T-helper 22 cell (primary cell): ENCODE measurements around the gene CCL15.
"Not testable (repeated sequence)": the region's sequence is repeated elsewhere in the genome, so short reads cannot be mapped to it uniquely, and the experiment has no call there.

ENCODE experiments used
- DNase-seq: peaks from one replicate; pipeline ENCODE4 v3.0.0-alpha.2; 2020; ENCODE audit warnings: low read depth

CCL15 gene, protein sequence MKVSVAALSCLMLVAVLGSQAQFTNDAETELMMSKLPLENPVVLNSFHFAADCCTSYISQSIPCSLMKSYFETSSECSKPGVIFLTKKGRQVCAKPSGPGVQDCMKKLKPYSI

DNA sequence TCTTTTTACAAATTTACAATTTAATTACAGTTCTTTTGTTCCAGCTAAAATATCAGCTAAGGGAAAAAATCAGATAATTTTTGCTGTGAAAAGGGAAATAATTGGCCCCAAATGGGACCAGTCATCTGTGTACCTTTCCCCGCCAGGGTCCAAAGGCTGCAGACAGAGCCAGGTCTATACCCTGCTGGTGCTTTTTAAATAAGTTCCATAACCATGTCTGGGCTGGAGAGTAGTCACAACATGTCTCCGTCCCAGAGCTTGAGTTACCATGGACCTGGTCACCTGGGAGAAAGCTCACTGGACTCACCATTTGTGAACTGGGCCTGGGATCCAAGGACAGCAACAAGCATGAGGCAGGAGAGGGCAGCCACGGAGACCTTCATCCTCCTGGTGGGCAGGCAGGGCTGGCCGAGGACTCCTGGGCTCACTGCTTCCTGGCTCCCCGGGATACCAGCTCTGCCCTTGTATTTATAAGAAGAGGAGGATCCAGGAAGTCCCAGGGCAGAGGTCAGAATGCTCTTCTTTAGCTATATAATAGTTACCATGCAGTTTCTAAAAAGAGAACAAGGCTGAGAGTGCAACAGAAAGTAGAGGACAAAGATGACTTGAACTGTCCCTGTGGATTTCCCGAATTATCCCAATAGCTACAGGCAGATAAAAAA lies at the start of gene CCL15:
TSS of gene CCL15 (minus strand) at position 444 of the 662 bp plus-strand sequence. CDS start at position 383, 61 bp downstream.
- DNase-seq = no peak

DNA sequence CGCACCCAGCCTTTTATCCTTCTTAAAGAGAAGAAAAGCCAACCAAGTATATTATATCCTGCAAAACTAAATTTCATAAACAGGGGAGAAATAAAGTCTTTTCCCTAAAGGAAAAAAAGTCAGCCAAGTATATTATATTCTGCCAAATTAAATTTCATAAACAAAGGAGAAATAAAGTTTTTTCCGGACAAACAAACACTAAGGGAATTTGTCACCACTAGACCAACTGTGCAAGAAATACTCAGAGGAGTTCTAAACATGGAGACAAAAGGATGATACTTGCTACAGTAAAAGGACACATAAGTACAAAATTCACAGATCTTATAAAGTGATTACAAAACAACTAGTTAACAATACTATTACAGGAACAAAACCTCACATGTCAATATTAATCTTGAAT lies 48.3 kb upstream of the CCL15 start:
- DNase-seq = no peak

DNA sequence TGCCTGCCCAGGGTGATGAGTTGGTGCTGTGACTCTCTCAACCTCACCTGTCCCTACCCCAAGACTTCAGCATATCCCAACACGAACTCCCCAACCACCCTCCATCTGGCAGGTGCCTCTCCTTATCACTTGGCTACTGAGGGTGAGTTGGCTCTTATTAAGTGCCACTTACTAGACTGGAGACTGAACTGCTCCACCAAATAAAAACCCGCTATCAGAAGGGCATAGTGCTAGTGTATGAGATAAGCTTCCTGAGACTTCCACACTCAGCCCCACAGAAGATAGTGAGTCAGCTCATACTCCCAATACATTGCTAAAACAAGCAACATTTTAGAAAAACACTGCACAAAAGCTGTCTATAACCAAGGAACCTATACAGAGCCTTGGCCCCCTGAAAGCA lies 46.7 kb upstream of the CCL15 start:
- no peak for DNase-seq

DNA sequence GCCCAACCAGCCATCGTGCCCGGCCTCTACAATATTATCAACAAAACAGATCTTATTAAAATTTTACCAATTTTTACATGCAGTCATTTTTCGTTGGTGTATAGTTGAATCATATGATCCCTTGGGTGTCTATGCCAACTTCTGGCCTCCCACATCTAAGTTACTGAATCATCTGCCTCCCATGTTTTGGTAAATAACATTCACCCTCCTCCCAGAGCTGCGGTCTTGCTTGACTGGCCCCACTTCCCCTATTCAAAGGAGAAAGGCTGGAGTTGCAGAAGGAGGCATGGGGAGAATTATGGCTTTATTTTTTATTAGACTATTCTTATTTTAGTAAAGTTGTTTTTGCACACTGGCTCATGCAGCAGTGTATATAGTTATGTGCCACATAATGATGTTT lies 34.9 kb upstream of the CCL15 start:
- no peak for DNase-seq

DNA sequence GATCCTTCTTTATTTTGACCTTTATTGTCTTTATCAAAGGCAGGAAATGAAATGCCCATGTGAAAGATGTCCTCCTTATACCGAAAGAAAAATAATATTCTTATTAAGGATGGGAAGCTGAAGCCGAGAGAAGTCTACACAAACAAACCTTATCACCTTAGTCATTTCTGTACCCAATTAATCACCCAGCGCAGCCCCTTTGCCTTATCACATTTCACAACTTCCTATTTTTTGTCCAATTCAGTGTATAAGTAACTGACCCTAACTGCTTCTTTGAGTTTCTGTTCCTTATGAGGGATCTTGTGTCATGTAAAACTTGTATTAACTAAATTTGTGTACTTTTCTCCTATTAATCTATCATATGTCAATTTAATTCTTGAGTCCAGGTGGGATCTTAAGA lies 32.8 kb upstream of the CCL15 start:
- DNase-seq = no peak

DNA sequence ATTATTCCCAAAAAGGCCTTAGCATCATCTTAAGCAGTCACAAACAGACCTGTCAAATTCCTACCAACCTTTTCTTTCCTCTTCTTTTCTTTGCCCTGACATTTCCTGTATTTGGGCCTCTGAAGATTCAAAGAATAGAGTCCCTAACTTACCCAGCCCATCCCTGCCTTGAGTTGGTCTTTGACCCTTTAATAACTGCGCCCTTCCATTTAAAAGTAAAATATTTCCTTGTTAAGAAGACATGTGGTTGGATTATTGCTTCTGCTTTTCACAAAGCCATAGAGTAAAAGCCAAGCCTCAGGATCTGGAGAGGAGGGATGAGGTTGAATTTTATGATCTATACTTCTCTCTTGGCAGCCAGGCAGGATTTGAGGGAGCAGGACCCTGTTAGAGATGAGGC lies 29.6 kb upstream of the CCL15 start:
- DNase-seq = no peak

DNA sequence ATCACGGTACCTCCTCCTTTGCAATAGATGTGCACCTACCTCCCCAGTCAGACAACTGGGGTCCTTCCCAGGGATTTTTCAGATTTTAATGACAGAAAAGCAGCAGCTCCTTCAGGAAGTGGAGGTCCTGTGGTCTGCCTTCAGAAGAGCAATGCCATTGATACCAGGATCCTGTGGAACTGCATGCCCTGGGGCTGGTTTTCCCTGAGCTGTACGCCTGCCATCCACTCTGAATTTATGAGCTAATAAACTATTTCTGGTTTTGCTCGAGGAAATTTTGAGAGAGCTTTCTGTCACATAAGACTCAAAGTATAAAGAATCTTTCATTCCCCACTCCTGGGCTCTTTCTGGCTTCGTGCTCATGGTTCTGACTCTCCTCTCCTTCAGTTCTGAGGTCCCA lies 26.4 kb upstream of the CCL15 start:
- DNase-seq = no peak

DNA sequence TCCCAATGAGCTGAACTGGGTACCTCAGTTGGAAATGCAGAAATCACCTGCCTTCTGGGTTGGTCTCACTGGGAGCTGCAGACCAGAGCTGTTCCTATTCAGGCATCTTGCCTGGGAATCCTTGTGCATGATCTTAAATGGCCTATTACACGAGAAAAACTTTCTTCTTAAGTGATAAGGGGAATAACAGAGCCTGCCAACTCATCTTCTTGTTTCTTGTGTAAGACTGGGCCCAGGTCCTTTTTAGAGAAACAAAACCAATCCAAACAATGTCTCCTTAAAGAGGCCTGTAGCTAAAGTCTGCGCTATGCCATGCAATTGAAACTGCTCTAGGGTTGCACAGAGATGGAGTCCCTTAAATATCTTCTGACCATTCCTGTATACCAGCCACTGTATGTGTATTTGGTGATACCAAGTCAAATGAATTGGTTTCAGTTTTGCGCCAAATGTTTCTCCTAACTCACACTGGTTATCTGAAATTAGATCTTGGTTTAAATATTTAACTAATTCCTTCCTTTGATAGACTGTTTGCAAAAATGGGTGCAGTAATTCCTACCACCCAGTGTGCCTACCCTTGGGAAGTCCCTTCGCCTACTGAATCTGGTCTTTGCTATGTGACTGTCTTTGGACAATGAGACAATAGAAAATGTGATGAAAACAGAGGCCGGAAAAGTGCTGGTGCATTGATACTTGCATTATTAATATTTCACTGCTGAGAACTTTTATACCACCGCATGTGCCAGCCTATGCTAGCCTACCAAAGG lies 22.9 kb upstream of the CCL15 start:
- no peak for DNase-seq

DNA sequence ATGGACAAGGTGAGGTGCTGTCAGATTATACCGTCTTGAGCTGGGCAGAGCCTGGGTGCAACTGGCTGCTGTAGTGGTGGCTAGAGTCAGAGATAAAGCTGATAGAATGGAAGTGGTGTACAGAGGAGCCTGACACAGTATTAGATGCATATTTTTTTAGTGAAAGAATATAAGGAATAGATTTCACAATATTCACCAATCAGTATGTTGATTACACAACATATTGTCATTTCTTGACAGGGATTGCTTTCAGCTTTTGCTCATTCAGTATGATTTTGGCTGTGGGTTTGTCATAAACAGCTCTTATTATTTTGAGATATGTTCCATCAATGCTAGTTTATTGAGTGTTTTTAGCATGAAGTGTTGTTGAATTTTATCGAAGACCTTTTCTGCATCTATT lies 18.1 kb upstream of the CCL15 start:
- no peak for DNase-seq

DNA sequence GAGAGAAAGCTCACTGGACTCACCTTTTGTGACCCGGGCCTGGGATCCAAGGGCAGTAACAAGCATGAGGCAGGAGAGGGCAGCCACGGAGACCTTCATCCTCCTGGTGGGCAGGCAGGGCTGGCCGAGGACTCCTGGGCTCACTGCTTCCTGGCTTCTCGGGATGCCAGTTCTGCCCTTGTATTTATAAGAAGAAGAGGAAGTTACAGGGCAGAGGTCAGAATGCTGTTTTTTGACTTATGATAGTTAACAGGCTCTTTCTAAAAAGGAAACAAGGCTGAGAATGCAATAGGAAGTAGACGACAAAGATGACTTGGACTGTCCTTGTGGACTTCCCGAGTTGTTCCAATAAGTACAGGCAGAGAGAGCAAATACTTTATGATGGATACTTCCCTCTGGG lies 16.4 kb upstream of the CCL15 start, which contains the start of gene CCL23:
TSS of gene CCL23 (minus strand) at position 174 of the 400 bp plus-strand sequence. CDS start at position 99, 75 bp downstream.
- no peak for DNase-seq

DNA sequence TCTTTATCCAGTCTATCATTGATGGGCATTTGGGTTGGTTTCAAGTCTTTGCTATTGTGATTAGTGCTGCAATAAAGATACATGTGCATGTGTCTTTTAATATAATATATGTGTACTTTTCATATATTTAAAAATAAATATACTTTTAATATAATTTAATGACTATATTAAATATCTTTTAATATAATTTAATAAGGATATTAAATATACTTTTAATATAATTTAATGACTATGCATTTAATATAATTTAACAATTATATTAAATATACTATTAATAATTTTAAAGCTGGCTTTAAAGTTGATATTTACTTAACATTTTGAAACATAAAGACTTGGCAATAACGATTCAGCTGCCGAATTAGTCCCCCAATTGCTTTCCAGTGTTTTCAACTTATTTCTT lies 15.2 kb upstream of the CCL15 start:
- no peak for DNase-seq

DNA sequence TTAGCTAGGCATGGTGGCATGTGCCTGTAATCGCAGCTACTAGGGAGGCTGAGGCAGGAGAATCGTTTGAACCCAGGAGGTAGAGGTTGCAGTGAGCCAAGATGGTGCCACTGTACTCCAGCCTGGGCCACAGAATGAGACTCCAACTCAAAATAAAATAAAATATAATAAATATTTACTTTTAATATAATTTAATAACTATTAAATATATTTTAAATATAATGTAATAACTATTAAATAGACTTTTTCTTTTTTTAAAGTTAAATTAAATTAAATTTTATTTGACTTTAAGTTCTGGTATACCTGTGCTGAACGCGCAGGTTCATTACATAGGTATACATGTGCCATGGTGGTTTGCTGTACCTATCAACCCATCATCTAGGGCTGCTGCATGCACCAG lies 14.5 kb upstream of the CCL15 start:
- DNase-seq = not testable (repeated sequence)

DNA sequence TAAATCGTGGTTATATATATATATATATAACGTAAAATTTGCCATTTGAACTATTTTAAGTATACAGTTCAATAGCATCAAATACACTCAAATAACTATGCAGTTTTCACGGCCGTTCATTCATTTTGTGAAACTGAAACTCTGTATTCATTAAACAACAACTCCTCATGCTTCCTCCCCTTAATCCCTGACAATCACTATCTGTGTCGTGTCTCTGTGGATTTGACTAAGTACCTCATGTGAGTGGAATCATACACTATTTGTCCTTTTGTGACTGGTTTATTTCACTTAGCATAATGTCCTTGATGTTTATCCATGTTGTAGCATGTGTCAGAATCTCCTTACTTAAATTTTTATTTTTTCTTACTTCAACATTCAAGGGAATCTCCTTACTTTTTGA lies 13.6 kb upstream of the CCL15 start:
- DNase-seq = no peak

DNA sequence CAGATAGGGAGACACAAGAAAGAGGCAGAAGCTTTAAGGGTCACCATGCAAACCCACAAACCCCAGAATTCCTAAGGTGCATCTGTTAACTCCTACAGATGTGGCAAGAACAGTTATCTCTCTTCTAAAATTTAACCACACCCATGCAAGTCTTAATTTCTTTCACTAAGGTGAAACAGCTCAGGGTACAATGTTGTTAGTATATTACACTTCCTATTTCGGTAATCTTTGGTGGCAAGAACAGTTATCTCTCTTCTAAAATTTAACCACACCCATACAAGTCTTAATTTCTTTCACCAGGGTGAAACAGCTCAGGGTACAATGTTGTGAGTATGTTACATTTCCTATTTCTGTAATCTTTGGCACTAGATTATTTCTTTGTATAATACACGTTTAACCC lies 9.8 kb upstream of the CCL15 start:
- DNase-seq = no peak

DNA sequence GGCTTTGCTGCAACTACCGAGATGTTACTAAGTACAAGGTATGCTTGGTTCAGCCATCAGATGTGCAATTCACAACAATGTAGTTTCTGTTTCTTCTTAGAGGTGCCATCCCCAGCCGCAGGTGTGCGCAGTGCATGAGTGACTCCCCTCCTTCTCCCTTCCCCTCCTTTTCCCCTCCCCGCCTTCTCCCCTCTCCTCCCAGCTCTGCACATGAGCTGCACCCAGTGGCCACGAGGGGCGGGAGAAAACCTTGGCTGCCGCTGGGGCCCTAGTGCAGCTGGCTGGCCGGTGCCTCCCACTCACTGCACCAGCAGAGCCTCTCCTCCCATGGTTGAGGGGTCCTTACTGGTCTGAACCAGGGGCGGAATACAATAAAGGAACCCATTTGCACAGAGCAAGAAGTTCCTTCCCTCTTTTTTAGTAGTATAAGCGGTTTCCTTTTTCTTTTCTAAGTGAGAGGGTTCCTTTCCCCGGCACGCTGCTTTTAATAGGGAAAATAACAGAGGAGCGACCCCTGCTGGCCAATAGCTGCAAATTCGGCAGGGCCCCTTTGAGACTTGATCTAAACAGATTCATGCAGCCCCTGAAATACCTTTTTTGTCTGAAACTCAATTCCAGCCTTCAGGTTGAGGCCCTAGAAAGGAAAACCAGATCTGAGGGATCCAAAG lies 7.8 kb upstream of the CCL15 start:
- DNase-seq = no peak

DNA sequence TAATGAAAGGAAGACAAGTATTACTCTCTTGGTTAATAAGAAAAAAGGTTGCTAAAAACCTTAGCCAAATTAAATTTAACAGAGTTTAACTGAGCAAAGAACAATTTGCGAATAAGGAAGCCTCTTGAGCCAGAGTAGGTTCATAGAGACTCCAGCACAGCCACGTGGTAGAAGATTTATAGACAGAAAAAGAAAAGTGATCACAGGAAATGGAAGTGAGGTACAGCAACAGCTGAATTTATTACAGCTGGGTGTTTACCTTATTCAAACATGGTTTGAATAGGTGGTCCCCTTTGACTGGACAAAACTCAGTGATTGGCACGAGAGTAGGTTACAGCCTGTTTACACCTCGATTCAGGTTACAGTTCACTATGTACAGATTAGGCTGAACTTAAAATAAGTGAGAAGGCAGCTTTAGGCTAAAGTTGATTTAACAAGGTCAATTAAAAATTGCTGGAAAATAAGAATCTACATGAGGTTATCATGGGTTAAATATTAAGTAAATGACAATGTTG lies 3.3 kb upstream of the CCL15 start:
- no peak for DNase-seq

DNA sequence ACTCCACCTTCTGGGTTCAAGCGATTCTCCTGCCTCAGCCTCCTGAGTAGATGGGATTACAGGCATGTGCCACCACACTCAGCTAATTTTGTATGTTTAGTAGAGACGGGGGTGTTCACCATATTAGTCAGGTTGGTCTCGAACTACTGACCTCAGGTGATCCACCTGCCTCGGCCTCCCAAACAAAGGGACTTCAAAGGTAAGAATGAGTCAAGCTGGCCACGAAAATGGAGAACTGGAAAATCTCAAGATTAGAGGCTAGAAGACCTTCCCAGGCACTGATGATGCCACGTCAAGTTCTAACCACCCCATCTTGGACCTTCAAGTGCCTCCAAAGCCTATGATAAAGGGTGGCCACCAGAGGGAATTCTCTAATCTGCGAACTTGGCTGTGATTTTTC lies 1.3 kb upstream of the CCL15 start:
- no peak for DNase-seq

DNA sequence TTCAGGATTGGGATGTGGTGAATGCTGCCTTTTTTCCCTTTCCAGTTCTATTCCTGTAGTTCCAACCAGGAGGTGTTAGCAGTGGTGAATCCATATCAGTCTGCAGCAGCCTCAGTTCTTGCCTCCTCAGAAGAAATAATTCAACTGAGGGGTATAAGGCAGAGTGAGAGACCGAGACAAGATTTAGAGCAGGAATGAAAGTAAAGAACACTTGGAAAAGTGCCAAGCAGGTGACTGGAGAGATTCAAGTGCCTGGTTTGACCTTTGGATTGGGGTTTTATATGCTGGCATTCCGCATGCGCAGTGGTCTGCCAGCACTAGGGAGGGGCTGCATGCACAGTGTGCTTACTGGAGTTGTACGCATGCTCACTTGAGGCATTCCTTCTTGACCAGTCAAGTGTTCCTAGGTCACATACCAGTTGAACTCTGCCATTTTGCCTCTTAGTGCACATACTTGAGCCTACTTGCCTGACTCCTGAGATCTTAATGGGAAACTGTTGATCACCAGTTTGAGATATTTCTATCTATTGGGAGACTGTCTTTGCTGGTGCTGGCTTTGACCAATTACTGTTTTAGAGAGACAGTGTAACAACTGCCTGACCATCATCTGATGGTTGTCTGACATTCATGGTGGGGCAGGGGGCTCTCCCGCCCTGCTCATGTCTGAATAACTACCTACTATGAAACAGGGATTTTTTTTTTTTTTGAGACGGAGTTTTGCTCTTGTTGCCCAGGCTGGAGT lies 680 bp upstream of the CCL15 start:
- DNase-seq = no peak

DNA sequence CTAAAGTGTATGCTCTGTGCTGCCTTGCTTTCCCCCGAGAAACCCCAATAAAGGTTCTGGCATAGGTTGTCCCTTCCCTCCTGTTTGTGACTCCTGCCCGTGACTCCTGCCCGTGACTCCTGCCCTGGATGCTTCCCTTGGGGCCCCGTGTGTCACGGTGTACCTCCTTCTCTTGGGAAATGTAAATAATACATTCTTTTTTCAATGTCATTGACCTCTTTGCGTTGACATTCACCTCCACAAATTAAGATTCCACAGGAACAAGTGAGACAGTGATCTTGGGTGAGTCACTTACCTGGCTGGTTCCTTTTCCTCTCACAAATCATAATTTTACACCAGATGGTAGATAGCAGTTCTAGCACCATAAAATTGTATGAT lies 632 bp downstream of the CCL15 start:
- DNase-seq = no peak

DNA sequence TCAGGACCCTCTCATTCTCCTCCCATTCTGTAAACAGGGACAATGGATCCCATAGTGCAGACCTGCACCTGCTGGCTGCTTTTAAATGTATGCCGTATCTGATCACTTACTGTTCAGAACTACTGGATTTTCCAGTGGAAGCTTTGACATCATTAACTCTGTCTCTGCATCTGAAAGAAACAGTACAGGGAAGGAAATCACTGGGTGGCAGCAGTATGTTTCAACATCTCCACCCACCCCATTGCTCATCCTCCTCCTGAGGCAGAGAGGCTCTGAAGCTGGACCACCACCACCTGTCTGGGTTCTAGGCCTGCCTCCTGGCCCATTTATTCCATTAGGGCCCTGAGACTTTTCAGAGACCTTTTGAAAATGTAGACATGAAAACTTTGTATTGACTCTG lies 2.6 kb downstream of the CCL15 start:
- no peak for DNase-seq

DNA sequence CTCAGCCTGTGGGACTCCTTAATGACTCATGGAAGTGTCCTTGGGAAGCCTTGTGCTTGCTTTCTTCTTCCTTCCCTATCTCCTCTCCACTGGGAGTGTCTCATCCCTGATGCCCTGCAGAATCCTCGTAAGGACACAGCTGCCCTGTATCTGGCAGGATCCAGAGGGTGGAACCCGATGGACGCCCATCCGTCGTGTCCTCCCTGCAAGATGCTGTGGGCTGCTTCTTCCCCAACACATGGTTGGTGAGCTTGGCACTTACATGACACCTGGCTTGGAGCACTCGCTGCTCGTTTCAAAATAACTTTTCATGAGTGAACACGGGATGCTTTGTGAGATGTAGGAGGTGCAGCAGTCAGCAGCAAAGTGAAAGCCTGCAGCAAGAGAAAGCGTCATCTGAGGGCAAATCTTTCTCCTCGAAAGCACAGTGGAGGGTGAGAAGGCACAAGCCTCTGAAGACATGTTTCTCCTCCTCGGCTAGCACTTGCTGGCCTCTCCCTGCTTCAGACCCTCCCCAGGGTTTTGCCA lies 3.3 kb downstream of the CCL15 start:
- no peak for DNase-seq

DNA sequence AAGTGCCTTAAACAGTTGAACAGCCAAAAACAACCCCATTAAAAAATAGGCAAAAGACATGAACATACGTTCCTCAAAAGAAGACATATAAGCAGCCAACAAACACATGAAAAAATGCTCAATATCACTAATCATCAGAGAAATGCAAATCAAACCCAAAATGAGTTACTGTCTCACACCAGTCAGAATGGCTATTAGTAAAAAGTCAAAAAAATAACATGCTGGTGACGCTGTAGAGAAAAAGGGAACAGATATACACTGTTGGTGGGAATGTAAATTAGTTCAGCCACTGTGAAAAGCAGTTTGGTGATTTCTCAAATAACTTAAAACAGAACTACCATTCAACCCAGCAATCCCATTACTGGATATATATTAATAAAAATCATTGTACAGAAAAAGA lies 6.0 kb downstream of the CCL15 start:
- DNase-seq = not testable (repeated sequence)
